Measurements from ENCODE around the gene GRIPAP1. TPM values are rescaled to one million over a fixed set of nuclear protein-coding genes. Genes with fewer than 3 reads are reported as not detected.
"Not testable (repeated sequence)": the region's sequence is repeated elsewhere in the genome, so short reads cannot be mapped to it uniquely, and the experiment has no call there.

The GRIPAP1 gene
- total RNA-seq, 1 donor from 2014 or later, result 10.9 TPM

GRCh38 chrX:48996969-48997368 is 5.1 kb downstream of the GRIPAP1 start:
- DNase-seq (ENCODE audit: low read depth in 2 of 2), result peak in 1 of 2 donors; percentile 5

DNA sequence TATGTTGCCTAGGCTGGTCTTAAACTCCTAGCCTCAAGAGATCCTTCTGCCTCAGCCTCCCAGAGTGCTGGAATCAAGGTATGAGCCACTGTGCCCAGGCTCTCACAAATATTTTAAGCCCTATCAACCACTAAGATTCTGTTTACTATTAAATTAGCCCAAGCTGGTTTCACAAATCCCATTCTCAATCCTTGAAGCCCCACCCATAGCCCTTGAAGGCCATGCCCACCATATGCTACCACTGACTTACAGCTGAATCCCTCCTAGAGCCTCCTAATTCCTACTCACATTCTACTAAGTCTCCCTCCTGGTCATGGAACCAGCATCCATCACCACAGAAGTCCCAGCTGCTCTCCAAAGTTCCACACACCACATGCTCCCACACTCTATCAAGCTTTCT is 9.7 kb downstream of the GRIPAP1 start:
- no peak for DNase-seq (ENCODE audit: low read depth in 2 of 2)

GRCh38 chrX:48989483-48989882 is 12.6 kb downstream of the GRIPAP1 start:
- peak in 1 of 2 donors; percentile 58 for DNase-seq (ENCODE audit: low read depth in 2 of 2)

DNA sequence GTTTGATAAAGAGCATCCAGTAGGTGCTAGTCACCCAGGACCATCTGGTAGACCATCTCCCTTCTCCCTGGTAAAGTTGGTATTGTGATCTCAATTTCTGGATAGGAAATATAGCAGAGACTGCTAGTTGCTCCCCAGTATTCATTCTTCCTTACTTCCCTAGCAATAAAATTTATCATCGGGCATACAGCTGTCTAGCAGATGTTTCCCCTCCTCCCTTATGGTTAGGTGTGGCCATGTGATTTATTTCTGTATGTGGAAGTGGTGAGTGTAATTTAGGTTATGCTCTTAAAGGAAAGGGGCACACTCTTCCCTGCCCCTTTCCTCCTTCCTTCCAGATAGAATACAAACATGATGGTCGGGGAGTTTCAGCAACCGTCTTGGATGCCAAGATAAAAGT is 18.2 kb downstream of the GRIPAP1 start:
- DNase-seq (ENCODE audit: low read depth in 2 of 2), result no peak

GRCh38 chrX:48983081-48983480 is 19.0 kb downstream of the GRIPAP1 start:
- DNase-seq (ENCODE audit: low read depth in 2 of 2), result no peak

DNA sequence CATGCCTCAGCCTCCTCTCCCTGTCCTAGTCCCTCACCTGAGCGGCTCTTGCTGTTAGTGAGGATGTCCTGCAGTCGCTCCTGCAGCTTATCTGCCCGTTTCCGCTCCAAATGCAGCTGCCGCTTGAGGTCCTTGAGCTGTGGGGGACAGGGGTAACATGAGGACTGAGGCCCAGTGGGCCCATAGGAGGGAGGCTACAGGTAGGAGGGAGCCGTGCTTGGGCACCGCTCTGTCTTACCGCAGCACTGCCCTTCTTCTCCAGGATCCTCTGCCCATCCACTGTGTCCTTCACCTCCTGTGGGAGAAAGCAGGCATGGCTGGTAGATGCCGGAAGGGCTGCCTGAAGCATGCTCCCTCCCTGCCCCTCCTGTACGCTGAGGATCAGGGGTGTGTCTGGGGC is 20.9 kb downstream of the GRIPAP1 start:
- DNase-seq (ENCODE audit: low read depth in 2 of 2), result no peak

DNA sequence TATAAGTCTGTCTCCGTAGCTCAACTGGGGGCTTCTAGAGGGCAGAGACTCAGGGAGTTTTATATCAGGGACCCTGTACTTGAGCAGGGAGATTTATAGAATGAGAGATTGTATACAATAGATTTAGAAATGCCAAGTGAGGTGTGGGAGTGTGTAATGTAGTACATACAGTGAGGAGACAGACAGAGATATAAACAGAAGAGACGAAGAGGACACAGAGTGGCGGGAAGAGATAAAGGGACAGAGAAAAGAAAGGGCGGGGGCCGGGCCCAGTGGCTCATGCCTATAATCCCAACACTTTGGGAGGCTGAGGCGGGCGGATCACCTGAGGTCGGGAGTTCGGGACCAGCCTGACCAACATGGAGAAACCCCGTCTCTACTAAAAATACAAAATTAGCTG is 21.7 kb downstream of the GRIPAP1 start:
- not testable (repeated sequence) for DNase-seq (ENCODE audit: low read depth in 2 of 2)

DNA sequence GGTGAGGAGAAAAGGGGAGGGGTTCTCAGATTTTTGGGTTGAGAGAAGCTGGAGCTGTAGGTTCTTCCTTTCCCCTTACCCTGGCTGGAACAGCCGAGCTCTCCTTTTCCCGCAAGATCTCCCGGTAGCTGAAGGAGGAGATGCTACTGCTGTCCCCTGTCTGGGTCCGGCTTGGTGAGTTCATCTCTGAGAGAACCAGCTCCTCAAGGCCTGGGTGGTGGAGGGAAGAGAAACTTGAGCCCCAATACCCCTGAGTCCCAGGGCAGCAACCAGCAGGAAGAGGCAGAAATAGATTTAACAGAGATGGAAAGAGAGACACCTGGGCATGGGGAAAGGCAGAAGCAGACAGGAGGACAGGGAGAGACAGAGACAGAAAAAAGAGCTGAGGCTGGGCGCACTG is 23.8 kb downstream of the GRIPAP1 start:
- DNase-seq (ENCODE audit: low read depth in 2 of 2), result no peak

DNA sequence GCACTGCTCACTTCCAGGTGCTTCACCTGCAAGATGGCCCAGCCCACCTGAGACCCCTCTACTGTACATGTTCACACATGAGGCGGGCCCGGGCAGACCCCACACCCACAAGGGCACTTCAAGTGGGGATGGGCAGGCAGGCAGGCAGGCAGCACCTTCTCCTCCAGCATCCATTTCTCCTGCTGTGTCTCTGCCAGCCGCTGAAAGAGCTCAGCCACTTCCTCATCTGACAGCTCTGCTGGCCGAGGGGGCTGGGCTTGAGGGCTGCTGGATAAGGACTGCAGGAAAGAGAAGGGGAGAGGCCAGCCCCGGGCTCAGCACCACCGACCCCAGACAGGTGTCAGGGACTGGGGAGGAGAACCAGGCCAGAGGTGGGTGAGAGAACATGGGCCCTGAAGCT is 26.0 kb downstream of the GRIPAP1 start:
- DNase-seq (ENCODE audit: low read depth in 2 of 2), result no peak

DNA sequence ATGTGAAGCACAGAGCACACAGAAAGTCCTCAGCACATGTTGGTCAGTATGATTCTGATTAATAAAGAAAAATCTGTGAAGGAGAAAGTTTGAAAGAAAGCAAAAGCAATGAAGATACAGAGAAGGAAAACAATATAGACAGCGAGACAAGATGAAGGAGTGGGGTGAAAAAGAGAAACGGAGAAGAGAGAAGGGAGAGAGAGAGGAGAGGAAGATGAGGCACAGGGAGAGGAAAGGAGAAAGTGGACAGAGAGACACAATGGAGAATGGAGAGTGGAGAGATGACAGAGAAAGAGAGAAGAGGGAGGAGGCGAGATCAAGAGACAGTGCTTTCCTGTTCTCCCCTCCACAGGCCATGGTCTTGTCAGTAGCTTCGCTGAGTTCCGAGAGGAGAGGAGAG is 26.5 kb downstream of the GRIPAP1 start:
- DNase-seq (ENCODE audit: low read depth in 2 of 2), result no peak

DNA sequence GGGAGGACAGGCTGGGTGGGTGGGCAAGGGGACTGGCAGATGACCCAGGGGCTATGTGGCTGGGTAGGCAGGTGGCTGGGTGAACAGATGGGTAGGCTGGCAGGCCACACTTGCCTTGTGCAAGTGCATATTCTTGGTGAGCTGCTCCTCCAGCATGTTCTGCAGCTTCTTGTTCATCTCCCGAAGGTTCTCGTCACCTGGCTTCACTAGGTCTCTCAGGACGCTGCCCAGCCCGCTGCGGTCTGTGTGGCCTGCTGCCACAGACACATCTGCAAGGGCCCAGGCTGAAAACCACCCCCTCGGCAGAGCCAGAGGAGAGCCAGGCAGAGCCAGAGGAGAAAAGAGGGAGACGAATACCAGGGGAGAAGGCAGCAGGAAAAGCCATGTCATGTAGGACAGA is 27.0 kb downstream of the GRIPAP1 start:
- DNase-seq (ENCODE audit: low read depth in 2 of 2), result no peak

GRCh38 chrX:48974574-48974973 is 27.5 kb downstream of the GRIPAP1 start:
- no peak for DNase-seq (ENCODE audit: low read depth in 2 of 2)

DNA sequence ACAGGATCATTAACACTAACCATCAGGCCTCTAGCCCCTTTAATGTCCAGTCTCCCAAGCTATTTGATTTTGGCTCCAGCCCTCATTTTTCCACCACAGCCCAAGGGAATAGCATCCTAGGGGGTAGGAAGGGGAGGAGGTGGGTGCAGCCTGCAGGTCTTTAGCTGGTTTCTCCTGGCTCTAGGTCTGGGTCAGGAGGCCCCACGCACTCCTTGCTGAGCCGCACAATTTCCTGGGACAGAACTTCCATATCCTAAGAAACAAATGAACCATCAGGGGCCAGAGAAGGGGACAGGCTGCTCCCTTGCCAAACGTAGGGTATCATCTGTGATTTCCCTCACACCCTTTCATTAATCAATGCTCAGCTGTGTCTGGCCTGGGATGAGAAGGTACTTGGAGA is 28.0 kb downstream of the GRIPAP1 start:
- no peak for DNase-seq (ENCODE audit: low read depth in 2 of 2)

- DNase-seq (ENCODE audit: low read depth in 2 of 2), result peak in 1 of 2 donors; percentile 55
These were observed 29.6 kb downstream of the GRIPAP1 start for GRCh38 chrX:48972220-48973164.

- DNase-seq (ENCODE audit: low read depth in 2 of 2), result peak in 1 of 2 donors; percentile 25
These were observed 30.5 kb downstream of the GRIPAP1 start, which contains the start of gene KCND1 for GRCh38 chrX:48971249-48972219. Gene KCND1 (minus strand): TSS chrX:48971844. CDS start chrX:48970271, 1,573 bp downstream.

- DNase-seq (ENCODE audit: low read depth in 2 of 2), result no peak
These were observed 32.6 kb downstream of the GRIPAP1 start for GRCh38 chrX:48969471-48969870.

GRCh38 chrX:48968377-48968776 is 33.7 kb downstream of the GRIPAP1 start:
- no peak for DNase-seq (ENCODE audit: low read depth in 2 of 2)

- DNase-seq (ENCODE audit: low read depth in 2 of 2), result no peak
These were observed 35.1 kb downstream of the GRIPAP1 start for GRCh38 chrX:48966796-48967579.

- no peak for DNase-seq (ENCODE audit: low read depth in 2 of 2)
These were observed 36.1 kb downstream of the GRIPAP1 start for GRCh38 chrX:48965959-48966358.

GRCh38 chrX:48961585-48962091 is 40.4 kb downstream of the GRIPAP1 start:
- DNase-seq (ENCODE audit: low read depth in 2 of 2), result no peak

GRCh38 chrX:48960291-48960690 is 41.8 kb downstream of the GRIPAP1 start:
- DNase-seq (ENCODE audit: low read depth in 2 of 2), result no peak

Data from dermis microvascular lymphatic vessel endothelial cell (primary cell).